Coronary artery (tissue), 2 donors: ENCODE results near the gene MAP4K4.

Experiments
- DNase-seq: peaks from one replicate; pipeline ENCODE4 v3.0.0-alpha.2; 2017; ENCODE audit warnings: low spot score
- H3K27ac ChIP-seq, 2 donors: fragments of 200-600 bp; sonication (generic); one replicate each; pipeline ENCODE4 v1.5.1; 2016 to 2019
- H3K4me3 ChIP-seq: fragments of 200-600 bp; sonication (generic); 2 replicates; pipeline ENCODE4 v1.5.1; 2016; ENCODE audit warnings: mild to moderate bottlenecking, moderate library complexity
- CTCF ChIP-seq: fragments of 200-600 bp; sonication (generic); IDR thresholded peaks from one replicate; pipeline ENCODE4 v1.5.1; 2019; ENCODE audit warnings: antibody characterized with exemption

MAP4K4 gene

GRCh38 chr2:101879466-101879865 is 182.0 kb downstream of the MAP4K4 start:
- Histone ChIP-seq H3K27ac (no peak overlapping the region), H3K4me3 (no peak overlapping the region)
- no peak for TF ChIP-seq CTCF
- DNase-seq = no peak

- no peak for DNase-seq
- Histone ChIP-seq H3K4me3 (no peak overlapping the region), H3K27ac (no peak overlapping the region)
- TF ChIP-seq CTCF = no peak
These were observed 183.6 kb downstream of the MAP4K4 start for GRCh38 chr2:101881131-101881530.

- H3K4me3 ChIP-seq = no peak overlapping the region
- DNase-seq = no peak
- no peak overlapping the region for H3K27ac ChIP-seq
- no peak for TF ChIP-seq CTCF
These were observed 185.3 kb downstream of the MAP4K4 start for GRCh38 chr2:101882769-101883307.

- TF ChIP-seq CTCF = peak; percentile 37
- Histone ChIP-seq H3K27ac (no peak overlapping the region), H3K4me3 (no peak overlapping the region)
- DNase-seq = no peak
These were observed 186.4 kb downstream of the MAP4K4 start for GRCh38 chr2:101883860-101884259.

- Histone ChIP-seq H3K27ac (no peak overlapping the region), H3K4me3 (no peak overlapping the region)
- TF ChIP-seq CTCF = no peak
- DNase-seq = no peak
These were observed 186.9 kb downstream of the MAP4K4 start for GRCh38 chr2:101884423-101884822.

- DNase-seq = no peak
These were observed 189.8 kb downstream of the MAP4K4 start for GRCh38 chr2:101887328-101887727.

More at GRCh38 chr2:101887328-101887727, 189.8 kb downstream of the MAP4K4 start:
- no peak for TF ChIP-seq CTCF
- Histone ChIP-seq H3K27ac (no peak overlapping the region), H3K4me3 (no peak overlapping the region)
